Tibial nerve (tissue), 4 donors: ENCODE results near the gene HAUS7.

Experiments
- EP300 ChIP-seq, 2 donors: sonication (generic); formaldehyde crosslinking; IDR thresholded peaks; one replicate each; pipeline ENCODE4 v1.6.1; 2017; ENCODE audit warnings: antibody characterized with exemption in 2 of 2, mild to moderate bottlenecking in 1 of 2
- TF ChIP-seq, protein P1 (sequence below), 5 experiments: fragments of 200-600 bp in 3 of 5; fragments of 450-650 bp in 2 of 5; sonication (generic) in 3 of 5; IDR thresholded peaks; one replicate each; pipeline ENCODE4 v1.5.1; 2016 to 2019; ENCODE audit warnings: antibody characterized with exemption in 5 of 5, mild to moderate bottlenecking in 3 of 5, moderate library complexity in 2 of 5

GRCh38 chrX:153493085-153493484, 22.7 kb upstream of the HAUS7 start:
- no peak for TF ChIP-seq EP300 (IDR thresholded peaks at IDR 0.05)
- TF ChIP-seq, protein P1, sequence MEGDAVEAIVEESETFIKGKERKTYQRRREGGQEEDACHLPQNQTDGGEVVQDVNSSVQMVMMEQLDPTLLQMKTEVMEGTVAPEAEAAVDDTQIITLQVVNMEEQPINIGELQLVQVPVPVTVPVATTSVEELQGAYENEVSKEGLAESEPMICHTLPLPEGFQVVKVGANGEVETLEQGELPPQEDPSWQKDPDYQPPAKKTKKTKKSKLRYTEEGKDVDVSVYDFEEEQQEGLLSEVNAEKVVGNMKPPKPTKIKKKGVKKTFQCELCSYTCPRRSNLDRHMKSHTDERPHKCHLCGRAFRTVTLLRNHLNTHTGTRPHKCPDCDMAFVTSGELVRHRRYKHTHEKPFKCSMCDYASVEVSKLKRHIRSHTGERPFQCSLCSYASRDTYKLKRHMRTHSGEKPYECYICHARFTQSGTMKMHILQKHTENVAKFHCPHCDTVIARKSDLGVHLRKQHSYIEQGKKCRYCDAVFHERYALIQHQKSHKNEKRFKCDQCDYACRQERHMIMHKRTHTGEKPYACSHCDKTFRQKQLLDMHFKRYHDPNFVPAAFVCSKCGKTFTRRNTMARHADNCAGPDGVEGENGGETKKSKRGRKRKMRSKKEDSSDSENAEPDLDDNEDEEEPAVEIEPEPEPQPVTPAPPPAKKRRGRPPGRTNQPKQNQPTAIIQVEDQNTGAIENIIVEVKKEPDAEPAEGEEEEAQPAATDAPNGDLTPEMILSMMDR (IDR thresholded peaks at IDR 0.05) = no peak
